ENCODE measurements around the gene JMJD8.

JMJD8 gene

DNA sequence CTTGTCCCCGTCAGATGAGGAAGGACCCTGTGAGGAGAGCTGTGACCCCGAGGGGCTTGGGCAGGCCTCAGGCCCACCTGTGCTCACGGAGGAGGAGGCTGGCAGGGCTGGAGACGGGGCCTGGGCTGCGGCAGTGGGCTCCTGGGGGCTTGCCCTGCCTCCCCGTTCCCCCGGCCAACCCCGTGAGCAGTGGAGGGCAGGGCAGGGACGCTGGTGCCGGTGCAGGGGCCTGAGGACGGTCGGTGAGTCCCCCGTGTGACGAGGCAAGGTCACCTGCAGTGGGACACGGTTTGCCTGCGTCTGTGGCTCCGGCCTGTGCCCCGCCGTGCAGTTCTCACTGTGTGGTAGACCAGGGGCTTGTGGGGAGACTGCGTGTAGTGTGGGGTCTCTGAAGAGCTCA is 24.5 kb downstream of the JMJD8 start:
- DNase-seq, result no peak

DNA sequence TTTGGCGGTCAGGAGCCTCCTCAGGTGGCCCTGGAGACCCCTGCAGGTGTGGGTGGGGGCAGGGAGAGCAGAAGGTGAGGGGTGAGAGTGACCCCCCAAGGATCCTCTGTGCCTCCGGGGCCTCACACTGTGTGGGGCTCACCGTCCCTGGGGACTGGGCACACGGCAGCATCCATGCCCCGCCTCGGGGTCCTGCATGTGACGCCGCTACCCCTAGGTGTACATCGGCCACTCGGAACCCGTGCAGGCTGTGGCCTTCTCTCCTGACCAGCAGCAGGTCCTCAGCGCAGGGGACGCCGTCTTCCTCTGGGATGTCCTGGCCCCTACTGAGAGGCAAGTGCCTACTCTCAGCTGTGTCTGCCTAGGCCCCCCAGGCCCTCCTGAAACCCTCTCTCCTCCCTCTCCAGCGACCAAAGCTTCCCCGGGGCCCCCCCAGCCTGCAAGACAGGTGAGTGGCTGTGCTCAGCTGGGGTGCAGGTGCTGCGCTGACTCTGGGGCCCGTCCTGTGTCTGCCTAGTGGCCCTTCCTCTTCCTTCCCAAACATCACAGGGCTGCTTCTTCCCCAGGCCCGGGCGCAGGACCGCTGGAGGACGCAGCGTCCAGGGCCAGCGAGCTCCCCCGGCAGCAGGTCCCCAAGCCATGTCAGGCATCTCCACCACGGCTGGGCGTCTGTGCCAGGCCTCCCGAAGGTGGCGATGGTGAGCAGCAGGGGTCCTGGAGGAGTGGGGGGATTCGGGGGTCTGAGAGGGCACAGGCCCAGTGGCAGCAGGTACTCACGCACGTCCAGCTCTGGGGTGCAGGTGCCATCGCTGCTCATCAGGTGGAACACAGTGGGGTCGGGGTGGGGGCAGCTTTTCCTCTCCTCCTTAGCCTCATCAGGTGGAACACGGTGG is 25.2 kb downstream of the JMJD8 start:
- no peak for DNase-seq

DNA sequence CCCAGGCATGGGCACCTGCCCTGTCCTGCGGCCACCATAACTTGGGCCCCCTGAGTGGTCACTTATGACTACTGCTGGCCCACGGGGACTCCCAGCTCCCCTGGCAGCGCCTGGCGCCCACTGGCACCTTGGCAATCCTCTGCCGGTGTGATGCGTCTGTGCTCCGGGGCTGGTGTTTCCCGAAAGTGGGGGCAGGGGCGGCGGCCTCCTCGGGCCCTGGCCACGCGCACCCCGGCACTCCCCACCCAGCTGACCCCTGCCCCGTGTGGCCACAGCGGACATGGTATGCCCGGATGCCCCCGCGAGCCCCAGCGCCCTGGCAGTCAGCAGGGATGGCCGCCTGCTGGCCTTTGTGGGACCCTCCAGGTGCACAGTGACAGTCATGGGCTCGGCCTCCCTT is 26.6 kb downstream of the JMJD8 start:
- no peak for DNase-seq

DNA sequence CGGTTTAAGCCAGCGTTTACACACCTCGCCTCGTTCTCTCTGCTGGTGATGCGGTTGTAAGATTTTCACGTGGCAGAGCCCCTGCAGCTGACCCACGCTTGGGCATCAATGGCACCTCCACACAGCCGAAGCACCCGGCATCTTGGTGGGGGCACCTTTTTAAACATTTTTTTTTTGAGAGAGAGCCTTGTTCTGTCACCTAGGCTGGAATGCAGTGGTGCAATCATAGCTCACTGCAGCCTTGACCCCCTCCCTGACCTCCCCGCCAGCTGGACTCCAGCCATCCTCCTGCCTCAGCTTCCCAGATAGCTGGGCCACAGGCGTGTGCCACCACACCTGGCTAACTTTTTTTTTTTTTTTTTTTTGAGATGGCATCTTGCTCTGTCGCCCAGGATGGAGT is 30.1 kb downstream of the JMJD8 start:
- no peak for DNase-seq

DNA sequence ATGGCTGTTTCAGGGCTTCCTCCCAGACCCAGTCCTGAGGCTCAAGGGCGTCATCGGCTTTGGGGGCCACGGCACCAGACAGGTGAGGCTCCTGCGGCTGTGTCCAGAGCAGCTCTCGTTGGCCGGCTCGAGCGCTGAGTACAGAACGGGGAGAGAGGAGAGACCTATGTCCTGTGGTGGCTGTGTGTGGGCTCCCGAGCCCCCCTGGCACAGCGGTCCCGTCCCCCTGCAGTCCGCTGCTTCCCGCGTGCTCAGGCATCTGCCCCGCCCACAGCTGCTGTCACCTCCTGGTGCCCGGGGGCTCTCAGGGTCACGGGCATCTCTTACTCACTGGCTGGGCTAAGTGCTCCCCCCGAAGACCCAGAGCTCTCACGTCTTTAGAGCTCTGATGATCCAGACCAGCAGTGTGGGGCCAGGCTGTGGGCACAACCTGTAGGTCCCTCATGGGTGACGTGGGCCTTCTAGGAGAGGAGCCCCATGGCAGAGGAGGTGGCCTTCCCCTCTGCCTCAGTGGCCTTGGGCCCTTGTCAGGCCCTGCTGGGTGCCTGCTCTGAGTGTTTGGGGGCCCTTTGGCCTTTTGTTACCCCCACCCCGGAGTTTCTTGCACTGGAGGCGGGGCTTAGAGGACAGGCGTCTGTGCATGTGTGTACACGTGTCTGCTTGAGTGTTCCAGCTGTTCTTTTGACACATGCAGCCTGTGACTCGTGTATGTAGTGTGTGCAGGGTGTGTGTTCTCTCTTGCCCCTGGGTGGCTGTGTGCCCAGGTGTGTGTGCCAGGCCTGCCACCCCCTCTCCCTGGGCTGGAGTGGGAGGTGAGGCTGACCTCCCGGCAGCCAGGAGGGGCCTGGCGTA is 31.5 kb downstream of the JMJD8 start:
- no peak for DNase-seq

DNA sequence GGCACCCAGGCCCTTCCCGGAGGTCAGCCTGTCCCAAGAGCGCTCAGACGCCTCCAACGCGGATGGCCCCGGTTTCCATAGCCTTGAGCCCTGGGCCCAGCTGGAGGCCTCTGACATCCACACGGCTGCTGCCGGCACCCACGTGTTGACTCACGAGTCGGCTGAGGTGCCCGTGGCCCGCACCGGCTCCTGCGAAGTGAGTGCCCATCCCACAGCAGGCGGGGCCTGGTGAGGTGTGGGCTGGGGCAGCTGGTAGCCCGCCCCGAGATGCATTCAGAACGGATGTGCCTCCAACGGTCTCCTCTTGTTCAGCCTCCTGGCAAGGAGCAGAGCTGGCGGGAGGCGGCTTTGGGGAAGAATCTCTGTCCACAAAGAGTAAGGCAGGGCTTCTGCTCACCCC is 32.3 kb downstream of the JMJD8 start:
- no peak for DNase-seq

DNA sequence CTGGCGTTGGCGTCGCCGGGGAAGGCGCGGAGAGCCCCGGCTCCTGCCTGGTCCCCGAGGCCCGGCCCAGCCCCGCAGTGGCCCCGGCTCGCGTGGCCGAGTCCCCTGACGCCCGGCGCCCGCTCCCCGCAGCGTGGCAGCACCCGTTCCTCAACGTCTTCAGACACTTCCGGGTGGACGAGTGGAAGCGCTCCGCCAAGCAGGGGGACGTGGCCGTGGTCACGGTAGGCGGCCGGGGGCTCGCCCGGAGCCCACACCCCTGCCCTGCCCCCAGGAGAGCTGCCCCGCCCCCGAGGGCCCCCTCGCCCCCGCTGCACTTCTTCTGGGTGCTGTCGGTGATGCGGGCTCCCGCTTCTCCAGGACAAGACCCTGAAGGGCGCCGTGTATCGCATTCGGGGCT is 34.5 kb downstream of the JMJD8 start:
- DNase-seq, result no peak

DNA sequence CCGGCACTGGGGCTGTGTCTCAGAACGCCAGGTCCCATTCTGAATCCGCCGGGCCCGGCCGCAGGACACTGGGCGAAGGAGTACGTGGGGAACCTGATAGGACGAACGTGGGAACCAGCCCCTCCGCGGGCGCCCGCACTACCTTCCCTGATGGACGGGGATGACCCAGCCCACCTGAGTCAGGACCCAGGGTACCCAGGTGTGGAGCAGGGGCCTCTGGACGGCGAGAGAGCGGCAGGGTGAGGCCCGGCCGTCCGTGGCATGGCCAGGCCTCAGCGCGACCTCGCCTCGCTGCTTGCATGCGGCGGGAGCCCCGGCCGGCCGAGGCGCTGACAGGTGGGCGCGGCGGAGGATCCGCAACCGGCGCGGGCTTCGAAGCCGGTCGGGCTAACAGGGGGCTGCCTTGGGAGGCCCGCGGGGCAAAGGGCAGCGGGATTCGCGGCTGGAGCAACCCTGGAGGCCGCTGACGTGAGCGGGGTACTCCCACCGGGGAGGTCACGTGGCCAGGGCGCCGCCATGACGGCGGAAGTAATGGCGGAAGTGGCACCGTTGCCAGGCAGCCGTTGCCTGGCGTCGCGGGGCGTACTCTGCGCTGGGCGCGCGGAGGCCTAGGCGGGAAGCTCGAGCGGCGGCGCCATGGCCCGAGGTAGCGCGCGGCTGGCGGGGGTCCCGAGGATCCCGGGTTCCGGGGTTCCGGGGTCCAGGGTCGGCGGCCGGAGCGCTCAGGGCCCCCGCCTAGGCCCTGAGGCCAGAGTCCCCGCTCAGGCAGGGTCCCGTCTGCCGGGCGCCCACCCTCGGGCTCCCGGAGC is 35.1 kb downstream of the JMJD8 start, which contains the start of gene WDR90:
Gene WDR90, plus strand, starts transcription at position 585 of the 809 bp plus-strand sequence. Its CDS starts 52 bp downstream, at position 637.
- peak; percentile 91 for DNase-seq

DNA sequence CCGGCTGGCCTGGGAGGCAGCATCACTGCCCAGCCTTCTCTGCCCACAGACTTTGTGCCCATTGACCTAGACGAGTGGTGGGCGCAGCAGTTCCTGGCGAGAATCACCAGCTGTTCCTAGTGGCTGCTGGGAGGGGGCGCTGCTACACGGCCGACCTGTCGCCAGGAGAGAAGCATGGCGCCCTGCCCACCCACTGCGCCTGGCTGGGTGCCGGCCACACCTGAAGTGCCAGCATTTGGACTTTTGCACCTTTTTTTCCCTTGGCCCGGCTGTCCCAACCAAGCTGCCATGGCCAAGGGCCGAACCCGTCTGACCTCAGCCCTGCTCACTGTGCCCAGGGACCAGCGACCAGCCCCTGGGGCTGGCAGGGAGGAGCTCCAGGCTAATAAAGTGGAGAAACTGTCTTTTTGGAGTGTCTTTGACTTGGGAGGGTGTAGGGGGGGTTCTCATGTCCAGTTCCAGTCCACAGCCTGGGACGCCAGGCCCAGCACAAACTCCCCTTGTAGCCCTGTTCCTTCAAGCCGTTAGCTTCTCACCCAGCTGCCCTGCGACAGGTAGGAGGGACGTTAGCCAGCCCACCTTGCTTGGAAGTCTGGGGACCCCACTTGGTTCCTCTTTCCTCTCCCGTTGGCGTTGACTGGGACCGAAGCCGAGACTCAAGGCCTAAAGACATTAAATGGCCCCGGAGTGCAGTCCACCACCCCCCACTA is 35.9 kb downstream of the JMJD8 start:
- peak; percentile 22 for DNase-seq

DNA sequence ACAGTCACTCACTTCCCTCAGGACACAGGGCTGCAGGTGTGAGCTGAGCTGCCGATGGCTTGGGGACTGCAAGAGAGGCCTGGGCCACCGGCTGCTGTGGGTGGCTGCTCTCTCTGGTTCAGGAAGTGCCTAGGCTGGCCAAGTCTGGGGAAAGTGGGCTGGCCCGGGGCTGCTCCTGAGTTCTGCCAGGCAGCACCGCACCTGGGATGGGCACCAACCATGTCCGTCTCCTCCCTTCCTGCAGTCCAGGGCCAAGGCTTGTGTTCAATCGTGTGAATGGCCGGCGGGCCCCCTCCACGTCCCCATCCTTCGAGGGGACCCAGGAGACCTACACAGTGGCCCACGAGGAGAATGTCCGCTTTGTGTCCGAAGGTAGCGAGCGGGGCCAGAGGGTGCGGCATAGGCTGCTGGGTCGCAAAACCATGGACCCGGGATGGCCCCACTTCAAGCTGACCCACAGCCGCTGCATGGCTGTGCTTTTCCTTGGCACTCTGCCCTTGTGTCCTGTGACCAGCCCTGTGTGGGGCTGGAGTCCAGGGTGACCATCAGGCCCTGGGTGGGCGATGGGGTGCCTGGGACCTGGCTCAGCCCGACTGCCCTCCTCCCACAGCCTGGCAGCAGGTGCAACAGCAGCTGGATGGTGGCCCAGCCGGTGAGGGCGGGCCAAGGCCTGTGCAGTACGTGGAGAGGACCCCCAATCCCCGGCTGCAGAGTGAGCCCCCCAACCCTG is 36.8 kb downstream of the JMJD8 start:
- no peak for DNase-seq

DNA sequence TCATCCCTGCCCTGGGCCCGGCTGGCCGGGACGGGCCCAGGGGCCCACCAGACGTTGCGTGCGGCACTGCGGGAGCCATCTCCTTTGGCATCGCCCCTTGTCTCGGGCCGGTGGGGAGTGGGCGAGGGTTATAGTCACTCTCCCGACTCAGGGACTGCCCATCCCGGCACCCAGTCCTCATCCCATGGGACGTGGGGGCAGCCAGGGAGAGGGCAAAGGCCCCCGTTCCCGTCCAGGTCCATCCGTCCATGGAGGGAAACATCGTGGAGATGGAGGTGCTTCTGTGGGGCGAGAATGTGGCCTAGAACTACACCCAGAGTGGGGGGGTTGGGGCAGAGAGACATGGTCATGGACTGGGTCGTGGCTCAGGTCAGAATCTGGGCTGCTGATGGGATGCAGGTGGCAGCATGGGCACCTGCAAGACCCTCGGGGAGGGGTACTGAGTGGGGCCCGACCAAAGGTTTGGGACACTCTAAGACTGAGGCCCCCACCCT is 37.4 kb downstream of the JMJD8 start:
- no peak for DNase-seq

DNA sequence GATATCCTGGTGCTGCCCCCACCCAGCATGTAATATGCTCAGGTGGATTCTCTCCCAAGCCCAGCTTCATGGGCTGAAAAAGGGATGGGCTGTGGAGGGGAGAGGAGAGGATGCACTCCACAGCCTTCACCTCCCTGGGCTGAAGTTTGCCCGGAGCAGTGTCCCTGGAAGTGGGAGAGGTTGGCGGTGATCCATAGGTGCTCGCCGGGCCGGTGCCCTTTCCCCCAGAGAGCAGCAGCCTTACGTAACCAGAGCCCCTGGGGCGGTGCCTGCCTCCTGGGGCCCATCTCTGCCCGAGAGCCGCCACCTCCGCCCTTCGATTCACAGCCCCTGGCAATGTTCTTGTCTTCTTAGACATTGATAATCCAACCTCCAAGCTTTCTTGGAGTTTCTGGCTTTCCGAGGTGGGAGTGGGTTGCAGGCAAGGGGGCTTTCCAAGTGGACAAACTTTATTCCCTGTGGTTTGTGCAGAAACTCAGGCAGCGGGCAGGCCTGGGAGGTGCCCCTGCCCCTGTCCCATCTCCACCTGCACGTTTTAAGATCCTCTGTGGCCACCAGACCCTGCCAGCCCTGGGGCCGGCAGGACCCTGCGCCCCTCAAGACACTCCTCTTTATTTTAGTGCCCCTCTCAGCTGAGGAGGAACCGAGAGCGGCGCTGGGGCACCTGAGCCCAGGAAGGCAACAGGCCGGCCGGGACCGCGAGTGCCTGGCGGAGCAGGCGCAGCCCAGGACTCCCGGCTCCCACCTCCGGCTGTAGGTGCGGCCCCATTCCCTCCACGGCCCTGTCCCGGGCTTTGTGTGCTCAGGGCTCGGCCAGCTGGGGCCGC is 38.1 kb downstream of the JMJD8 start:
- no peak for DNase-seq

DNA sequence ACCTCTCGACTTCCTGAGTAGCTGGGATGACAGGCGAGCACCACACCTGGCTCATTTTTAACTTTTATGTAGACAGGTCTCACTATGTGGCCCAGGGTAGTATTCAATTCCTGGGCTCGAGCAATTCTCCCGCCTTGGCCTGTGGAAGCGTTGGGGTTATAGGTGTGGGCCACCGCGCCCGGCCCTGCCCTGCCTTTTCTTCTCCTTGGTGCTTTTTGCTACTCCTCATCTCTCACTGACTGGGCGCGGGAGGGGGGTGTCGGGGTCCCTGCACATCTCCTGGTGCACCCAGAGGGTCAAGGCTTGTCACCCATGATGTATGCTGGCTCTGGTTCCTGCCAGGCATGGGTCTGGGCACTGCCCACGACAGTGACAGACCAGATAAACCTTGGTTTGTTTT is 39.6 kb downstream of the JMJD8 start:
- no peak for DNase-seq

DNA sequence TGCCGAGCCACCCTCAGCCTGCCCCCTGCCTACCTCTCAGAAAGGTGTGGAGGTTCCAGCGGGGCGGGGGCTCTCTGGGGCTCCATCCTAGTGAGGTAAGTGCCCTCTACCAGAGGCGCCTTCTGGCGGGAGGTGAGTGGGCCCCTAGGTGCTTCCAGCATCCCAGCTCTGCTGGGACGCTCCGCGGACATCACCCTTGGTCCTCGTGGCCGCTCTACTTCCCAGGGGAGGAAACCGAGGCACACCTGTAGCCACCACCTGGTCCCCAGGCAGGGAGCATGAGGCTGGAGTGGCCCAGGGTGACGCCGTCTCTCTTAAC is 41.1 kb downstream of the JMJD8 start:
- no peak for DNase-seq

DNA sequence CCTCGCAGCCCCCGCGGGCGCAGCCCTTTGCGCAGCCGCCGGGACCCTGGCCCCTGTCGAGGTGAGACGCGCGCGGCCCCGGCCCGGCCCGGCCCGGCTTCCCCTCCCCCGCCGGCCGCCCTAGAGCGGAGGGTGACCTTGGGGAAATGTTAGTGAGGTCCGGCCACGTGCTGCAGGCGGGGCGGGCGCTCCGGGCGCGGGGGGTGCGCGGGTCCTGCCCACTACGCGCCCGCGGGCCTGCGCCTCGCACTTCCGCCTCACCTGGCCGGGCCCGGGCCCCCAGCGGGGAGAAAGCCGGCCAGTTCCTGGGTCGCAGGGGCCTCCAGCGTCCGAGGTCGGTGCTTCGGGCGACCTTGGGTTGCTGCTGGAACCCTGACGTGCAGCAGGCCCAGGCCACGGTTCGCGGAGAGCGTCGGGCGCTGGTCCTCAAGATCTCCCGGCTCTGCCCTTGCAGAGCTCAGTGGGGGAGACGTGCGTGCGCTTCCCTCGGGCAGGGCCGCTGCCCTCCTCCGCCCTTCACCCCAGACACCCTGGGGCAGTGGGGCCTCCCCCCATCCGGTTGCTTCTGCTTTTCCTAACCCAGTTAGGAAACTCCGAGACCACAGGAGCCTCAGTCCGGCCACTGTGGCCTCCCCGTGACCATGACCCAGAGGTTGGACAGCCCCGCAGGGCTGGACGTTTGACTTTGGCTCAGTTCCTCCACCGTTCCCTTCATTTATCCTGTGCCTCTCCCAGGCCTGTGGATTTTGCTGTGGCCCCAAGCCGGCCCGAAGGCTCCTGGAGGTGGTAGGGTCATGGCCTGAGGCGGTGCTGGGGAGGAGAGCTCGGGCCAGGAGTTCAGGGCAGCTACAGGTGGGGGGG is 41.7 kb downstream of the JMJD8 start:
- no peak for DNase-seq

DNA sequence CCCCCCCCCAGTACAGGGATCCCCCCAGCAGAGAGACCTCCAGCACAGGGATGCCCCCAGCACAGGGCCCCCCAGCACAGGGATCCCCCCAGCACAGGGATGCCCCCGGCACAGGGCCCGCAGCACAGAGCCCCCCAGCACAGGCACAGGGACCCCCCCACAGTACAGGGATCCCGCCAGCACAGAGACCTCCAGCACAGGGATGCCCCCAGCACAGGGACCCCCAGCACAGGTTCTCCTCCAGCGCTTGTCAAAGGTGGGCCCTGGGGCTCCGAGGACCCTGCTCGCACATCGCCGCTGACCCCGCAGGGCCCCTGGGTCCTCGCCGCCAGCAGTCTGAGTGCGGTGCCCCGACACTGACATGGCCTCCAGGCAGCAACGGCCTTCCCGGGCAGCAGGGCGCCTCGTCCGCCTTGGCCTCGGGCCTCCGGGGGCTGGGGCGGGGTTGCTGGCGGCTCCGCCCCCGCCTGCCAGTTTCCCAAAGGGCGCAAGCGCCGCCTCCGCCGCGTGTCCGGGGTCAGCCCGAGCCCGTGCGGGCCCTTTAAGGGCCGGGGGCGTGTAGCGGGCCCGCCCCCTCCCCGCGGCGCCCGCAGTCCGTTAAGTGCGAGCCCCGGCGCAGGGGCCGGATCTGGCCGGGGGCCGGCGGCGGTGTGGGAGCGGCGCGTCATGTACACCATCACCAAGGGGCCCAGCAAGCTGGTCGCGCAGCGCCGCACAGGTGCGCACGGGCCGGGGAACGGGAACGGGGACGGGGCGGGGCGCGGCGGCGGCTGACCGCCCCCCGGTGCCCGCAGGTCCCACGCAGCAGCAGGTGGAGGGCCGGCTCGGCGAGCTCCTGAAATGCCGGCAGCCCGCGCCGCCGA is 42.6 kb downstream of the JMJD8 start, which contains the start of gene MCRIP2:
Gene MCRIP2, plus strand, starts transcription at position 503 of the 863 bp plus-strand sequence. Its CDS starts 164 bp downstream, at position 667.
- peak; percentile 71 for DNase-seq

DNA sequence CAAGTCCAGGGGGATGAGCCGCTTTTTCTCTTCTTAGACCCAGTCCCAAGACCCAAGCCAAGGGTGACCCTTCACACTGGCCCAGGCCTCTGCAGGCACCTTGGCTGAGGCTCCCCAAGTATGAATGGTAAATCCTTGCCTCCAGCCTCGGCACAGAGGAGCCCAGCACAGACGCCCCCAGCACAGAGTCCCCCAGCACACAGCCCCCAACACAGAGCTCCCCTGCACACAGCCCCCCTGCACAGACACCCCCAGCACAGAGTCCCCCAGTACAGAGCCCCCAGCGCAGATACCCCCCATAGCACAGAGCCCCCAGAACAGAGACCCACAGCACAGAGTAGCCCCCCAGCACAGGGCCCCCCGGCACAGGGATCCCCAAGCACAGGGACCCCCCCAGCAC is 43.5 kb downstream of the JMJD8 start:
- no peak for DNase-seq

DNA sequence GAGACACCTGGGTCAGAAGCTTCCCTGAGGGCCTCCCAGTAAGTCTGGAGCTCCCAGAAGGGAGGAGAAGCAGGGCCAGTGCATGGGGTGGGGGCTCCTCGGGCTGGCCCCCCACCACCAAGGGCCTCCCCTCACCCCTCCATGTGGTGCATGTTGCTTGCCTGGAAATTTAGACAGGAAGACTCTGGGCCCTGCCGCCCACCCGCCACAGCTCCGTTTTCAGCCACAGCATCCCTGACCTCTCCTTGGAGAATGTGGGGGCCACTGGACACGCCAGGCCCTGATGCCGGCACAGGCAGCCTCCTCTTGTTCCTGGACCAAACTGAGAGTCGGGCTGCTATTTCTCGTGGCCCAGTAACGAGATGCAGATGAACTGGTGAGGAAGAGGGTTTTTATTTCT is 45.3 kb downstream of the JMJD8 start:
- no peak for DNase-seq

Measured in fibroblast of skin of scalp (primary cell).